ENCODE results near the gene PADI6.

- TF ChIP-seq CTCF (IDR thresholded peaks at IDR 0.05) (no peak), POLR2A (IDR thresholded peaks at IDR 0.05) (no peak)
These were observed 24.0 kb upstream of the PADI6 start for GRCh38 chr1:17347769-17348592.
